NB4 (cell line): ENCODE measurements around the gene CCR5.

ENCODE experiments used
- CTCF ChIP-seq: IDR thresholded peaks from one replicate; pipeline ENCODE4 v1.5.1; 2012; ENCODE audit warnings: low read depth, low read length
- MAX ChIP-seq: IDR thresholded peaks from 2 replicates; pipeline ENCODE4 v1.6.1; 2011; ENCODE audit warnings: low read depth, low read length
- MYC ChIP-seq: IDR thresholded peaks from 2 replicates; pipeline ENCODE4 v1.6.1; 2011; ENCODE audit warnings: low read depth, low read length
- POLR2A ChIP-seq: IDR thresholded peaks from 2 replicates; pipeline ENCODE4 v1.6.1; 2011; ENCODE audit warnings: mild to moderate bottlenecking; ENCODE audit not compliant: insufficient read length; ENCODE audit errors: extremely low read depth

GRCh38 chr3:46393011-46393410 lies 22.3 kb downstream of the CCR5 start:
- TF ChIP-seq CTCF (no peak), POLR2A (no peak), MYC (no peak), MAX (no peak)
